Measurements from ENCODE around the gene VEGFD.

Gene VEGFD

DNA sequence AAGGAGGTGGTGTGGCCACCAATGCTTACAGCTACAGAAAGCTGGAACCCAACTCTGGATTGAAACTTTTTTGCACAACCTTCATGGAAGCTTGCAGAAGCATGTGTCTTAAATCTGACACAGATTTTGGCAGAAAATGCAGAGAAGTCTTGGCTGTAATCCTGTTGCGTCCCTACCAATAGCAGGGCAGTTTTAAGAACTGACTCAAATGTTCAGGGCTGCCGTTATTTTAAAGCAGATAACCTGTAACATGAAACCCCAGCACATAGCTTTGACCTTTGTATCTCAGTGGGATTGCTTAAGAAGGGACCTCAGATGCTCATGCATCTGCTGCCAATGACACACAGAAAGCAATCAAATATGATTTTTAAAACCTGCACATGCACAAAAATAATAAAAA, at the start of gene VEGFD:
Gene VEGFD (minus strand): TSS at position 110 of the 400 bp plus-strand sequence. CDS start 467 bp downstream, outside the sequence.
- TF ChIP-seq GATA3 (IDR thresholded peaks at IDR 0.05; ENCODE audit: low read depth, low read length): no peak
- no peak for TF ChIP-seq GATA2 (IDR thresholded peaks at IDR 0.05; ENCODE audit: low read depth, low read length)

DNA sequence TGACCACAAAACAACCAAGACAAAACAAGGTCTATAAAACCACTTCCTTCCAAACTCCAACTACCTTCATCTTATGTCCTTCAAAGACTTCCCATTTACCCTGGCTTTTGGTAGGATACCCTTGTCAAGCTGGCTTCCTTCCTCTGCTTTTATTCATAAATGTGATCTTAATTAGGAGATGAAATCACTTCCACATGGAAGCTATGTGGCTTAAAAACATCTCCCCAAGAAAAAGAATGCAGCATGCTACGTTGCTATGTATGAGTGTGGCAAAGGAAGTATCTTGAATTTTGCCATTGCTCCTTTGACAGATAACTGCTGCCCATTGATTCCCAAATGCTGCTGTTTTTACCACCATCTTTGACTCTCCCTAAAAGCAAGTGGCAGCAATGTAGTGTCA, 46.4 kb upstream of the VEGFD start:
- no peak for TF ChIP-seq GATA3 (IDR thresholded peaks at IDR 0.05; ENCODE audit: low read depth, low read length)

GRCh38 chrX:15430076-15430475, 45.9 kb upstream of the VEGFD start:
- TF ChIP-seq GATA3 (IDR thresholded peaks at IDR 0.05; ENCODE audit: low read depth, low read length): no peak
- TF ChIP-seq GATA2 (IDR thresholded peaks at IDR 0.05; ENCODE audit: low read depth, low read length): no peak

- TF ChIP-seq GATA3 (IDR thresholded peaks at IDR 0.05; ENCODE audit: low read depth, low read length): no peak
- no peak for TF ChIP-seq GATA2 (IDR thresholded peaks at IDR 0.05; ENCODE audit: low read depth, low read length)
Observed at GRCh38 chrX:15425024-15425423, 40.8 kb upstream of the VEGFD start.

- peak; percentile 47; the same call in 1 of the 2 replicates for TF ChIP-seq GATA3 (IDR thresholded peaks at IDR 0.05; ENCODE audit: low read depth, low read length)
- TF ChIP-seq GATA2 (IDR thresholded peaks at IDR 0.05; ENCODE audit: low read depth, low read length): no peak
Observed at GRCh38 chrX:15418707-15419181, 34.5 kb upstream of the VEGFD start.

GRCh38 chrX:15418041-15418706, 34.0 kb upstream of the VEGFD start:
- TF ChIP-seq GATA3 (IDR thresholded peaks at IDR 0.05; ENCODE audit: low read depth, low read length): peak; percentile 83
- peak; percentile 86 for TF ChIP-seq GATA2 (IDR thresholded peaks at IDR 0.05; ENCODE audit: low read depth, low read length)

- TF ChIP-seq GATA3 (IDR thresholded peaks at IDR 0.05; ENCODE audit: low read depth, low read length) (no peak), GATA2 (IDR thresholded peaks at IDR 0.05; ENCODE audit: low read depth, low read length) (no peak)
Observed at GRCh38 chrX:15416133-15416993, 32.1 kb upstream of the VEGFD start.

- TF ChIP-seq GATA3 (IDR thresholded peaks at IDR 0.05; ENCODE audit: low read depth, low read length) (no peak), GATA2 (IDR thresholded peaks at IDR 0.05; ENCODE audit: low read depth, low read length) (no peak)
Observed at GRCh38 chrX:15413101-15413500, 28.9 kb upstream of the VEGFD start.

DNA sequence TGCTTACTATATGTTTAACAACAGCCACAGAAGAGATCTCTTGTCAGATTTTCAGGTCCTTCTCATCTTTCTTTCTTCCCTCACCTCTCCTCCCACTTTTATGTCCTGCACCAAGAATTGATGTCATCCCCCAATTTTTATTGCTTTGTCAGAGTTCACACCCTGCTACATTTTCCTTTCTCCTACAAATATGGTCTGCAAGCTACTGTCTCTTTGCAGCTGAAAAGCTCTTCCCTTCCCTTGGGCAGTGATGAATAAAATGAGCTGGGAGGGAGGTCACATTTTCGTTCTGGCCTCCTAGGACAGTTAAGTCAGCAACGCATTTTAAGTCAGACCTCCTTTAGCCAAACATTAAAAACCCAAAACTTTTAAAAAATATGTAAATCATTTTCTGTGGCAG, 26.7 kb upstream of the VEGFD start:
- TF ChIP-seq GATA3 (IDR thresholded peaks at IDR 0.05; ENCODE audit: low read depth, low read length) (no peak), GATA2 (IDR thresholded peaks at IDR 0.05; ENCODE audit: low read depth, low read length) (no peak)

DNA sequence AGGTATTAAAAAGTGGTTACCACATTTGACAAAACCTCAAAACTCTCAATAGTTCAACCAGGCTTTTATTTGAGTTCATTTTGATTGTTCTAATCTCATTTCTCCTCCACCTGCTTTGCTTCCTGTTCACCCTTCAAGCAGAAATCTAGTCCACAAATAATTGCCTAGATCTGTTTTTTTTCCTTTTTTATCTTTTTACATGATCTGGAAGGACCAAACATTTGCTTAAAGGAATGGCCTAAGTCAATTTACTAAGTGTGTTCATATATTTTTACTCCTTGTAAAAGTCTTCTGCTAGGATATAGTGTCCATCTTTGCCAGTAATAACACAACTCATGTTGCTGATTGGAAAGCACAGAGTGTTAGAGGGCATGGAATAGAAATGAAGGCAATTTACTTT, 26.2 kb upstream of the VEGFD start:
- no peak for TF ChIP-seq GATA2 (IDR thresholded peaks at IDR 0.05; ENCODE audit: low read depth, low read length)
- TF ChIP-seq GATA3 (IDR thresholded peaks at IDR 0.05; ENCODE audit: low read depth, low read length): no peak

GRCh38 chrX:15405846-15406245, 21.6 kb upstream of the VEGFD start:
- TF ChIP-seq GATA2 (IDR thresholded peaks at IDR 0.05; ENCODE audit: low read depth, low read length) (peak; percentile 41; the same call in 1 of the 2 replicates), GATA3 (IDR thresholded peaks at IDR 0.05; ENCODE audit: low read depth, low read length) (peak; percentile 39; the same call in 1 of the 2 replicates)

- TF ChIP-seq GATA2 (IDR thresholded peaks at IDR 0.05; ENCODE audit: low read depth, low read length) (no peak; the same call in 1 of the 2 replicates), GATA3 (IDR thresholded peaks at IDR 0.05; ENCODE audit: low read depth, low read length) (0 out of 2 replicates have a peak, but pooled peaks have one; percentile 11)
Observed at GRCh38 chrX:15404401-15405096, 20.3 kb upstream of the VEGFD start.

- TF ChIP-seq GATA3 (IDR thresholded peaks at IDR 0.05; ENCODE audit: low read depth, low read length) (peak; percentile 48; the same call in 1 of the 2 replicates), GATA2 (IDR thresholded peaks at IDR 0.05; ENCODE audit: low read depth, low read length) (no peak)
Observed at GRCh38 chrX:15401378-15401777, 17.2 kb upstream of the VEGFD start.

DNA sequence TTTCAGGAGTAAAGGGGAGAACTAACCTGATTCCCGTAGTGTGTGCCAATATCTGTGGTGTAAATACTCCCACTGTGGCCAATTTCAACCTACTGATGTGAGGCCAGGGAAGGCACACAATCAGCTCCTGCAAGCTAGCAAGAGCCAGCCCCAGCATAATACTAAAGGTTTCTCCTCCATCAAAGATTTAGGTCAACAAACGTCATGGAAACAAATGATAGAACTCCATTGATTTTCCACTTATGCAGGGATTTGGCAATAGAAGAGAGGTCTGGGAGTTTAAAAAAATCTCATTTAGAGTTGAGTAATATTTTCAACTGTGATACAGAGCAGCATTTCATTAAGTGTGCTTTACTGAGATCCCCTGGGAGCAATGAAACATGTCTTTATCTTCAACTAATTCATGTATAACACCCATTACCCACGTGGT, 15.8 kb upstream of the VEGFD start:
- TF ChIP-seq GATA2 (IDR thresholded peaks at IDR 0.05; ENCODE audit: low read depth, low read length) (no peak), GATA3 (IDR thresholded peaks at IDR 0.05; ENCODE audit: low read depth, low read length) (no peak)
